Panc1 (cell line): ENCODE results near the gene GTF2F1. TPM values are rescaled to one million over a fixed set of nuclear protein-coding genes. Genes with fewer than 3 reads are reported as not detected.
"Not testable (repeated sequence)": the region's sequence is repeated elsewhere in the genome, so short reads cannot be mapped to it uniquely, and the experiment has no call there.

Experiments
- ATAC-seq: fragments of 200-7000 bp; cut with Tn5 transposase; 2 replicates; pipeline ENCODE4 v1.9.1; 2020; ENCODE audit warnings: mild to moderate bottlenecking, moderate library complexity
- BruUV-seq: library from RNA; stranded (reverse); fragments of 400-500 nt; replicated peaks from 2 replicates; lab custom pipeline; 2021; lab: Mats Ljungman, UMichigan
- CTCF ChIA-PET: fragments of 300-600 bp; sonication (Branson Sonifier 250); formaldehyde crosslinking; loops from one replicate; lab custom pipeline; 2022; ENCODE audit warnings: antibody characterized with exemption; lab: Charles Lee
- POLR2A ChIA-PET: fragments of 300-600 bp; sonication (Branson Sonifier 250); formaldehyde crosslinking; loops from one replicate; lab custom pipeline; 2022; ENCODE audit warnings: antibody characterized with exemption; lab: Charles Lee
- DNase-seq: peaks from one replicate; pipeline ENCODE4 v3.0.0-alpha.2; 2010; ENCODE audit warnings: low read depth, low spot score
- H3K27ac ChIP-seq: 2 replicates; pipeline ENCODE4 v1.5.1; 2011; ENCODE audit warnings: mild to moderate bottlenecking, low read length, inconsistent platforms
- H3K27me3 ChIP-seq: fragments of 200-500 bp; sonication (Bioruptor generic); 2 replicates; pipeline ENCODE4 v1.6.0; 2014; ENCODE audit warnings: low read length, inconsistent platforms; ENCODE audit not compliant: control insufficient read depth, insufficient read depth
- H3K36me3 ChIP-seq: fragments of 200-500 bp; sonication (Bioruptor generic); 2 replicates; pipeline ENCODE4 v1.5.1; 2014; ENCODE audit warnings: inconsistent platforms, mild to moderate bottlenecking, low read length, moderate library complexity; ENCODE audit not compliant: control insufficient read depth, insufficient read depth
- H3K4me1 ChIP-seq: 2 replicates; pipeline ENCODE4 v1.5.1; 2011; ENCODE audit warnings: inconsistent platforms, mild to moderate bottlenecking, low read length, moderate library complexity; ENCODE audit not compliant: control insufficient read depth, insufficient read depth
- H3K4me3 ChIP-seq, 2 experiments: 2 replicates each; pipeline ENCODE4 v1.5.1; 2011 to 2012; ENCODE audit warnings: low read depth in 2 of 2, low read length in 2 of 2, mild to moderate bottlenecking in 2 of 2, inconsistent platforms in 1 of 2, moderate library complexity in 1 of 2
- H3K9me3 ChIP-seq: fragments of 200-500 bp; sonication (Bioruptor generic); 2 replicates; pipeline ENCODE4 v1.5.1; 2014; ENCODE audit warnings: low read depth, mild to moderate bottlenecking, inconsistent platforms, low read length, moderate library complexity; ENCODE audit not compliant: control insufficient read depth, insufficient read depth
- POLR2AphosphoS5 ChIP-seq: IDR thresholded peaks from 2 replicates; pipeline ENCODE4 v1.6.1; 2012; ENCODE audit warnings: mild to moderate bottlenecking, low read depth, low read length, moderate library complexity
- SIN3A ChIP-seq: IDR thresholded peaks from 2 replicates; pipeline ENCODE4 v1.6.1; 2012; ENCODE audit warnings: low read depth, mild to moderate bottlenecking, low read length, moderate library complexity, borderline replicate concordance; ENCODE audit not compliant: insufficient read depth
- TCF7L2 ChIP-seq: IDR thresholded peaks from 2 replicates; pipeline ENCODE4 v1.6.1; 2011; ENCODE audit warnings: mild to moderate bottlenecking, low read depth, low read length, inconsistent platforms
- in situ Hi-C: cut with HindIII; loops from 2 replicates; pipeline ENCODE4 v1.10.0; 2016; ENCODE audit warnings: low sequenced_read_pairs, low pct_unique_long_range_greater_than_20kb
- intact Hi-C: fragments of 100-400 bp; cut with micrococcal nuclease; formaldehyde crosslinking; loops from one replicate; pipeline ENCODE4 v1.10.0; 2022; ENCODE audit not compliant: unreplicated experiment
- total RNA-seq: library from RNA; stranded (reverse); gene quantifications from one replicate; pipeline ENCODE4 v1.2.1, GENCODE V29; 2021; ENCODE audit not compliant: unreplicated experiment
- TF ChIP-seq, protein P1 (sequence below): fragments of 450-650 bp; IDR thresholded peaks from 2 replicates; pipeline ENCODE4 v1.5.1; 2017; ENCODE audit warnings: mild to moderate bottlenecking
- TF ChIP-seq, protein P2 (sequence below), 2 experiments: IDR thresholded peaks; 2 replicates each; pipeline ENCODE4 v1.6.1; 2011 to 2012; ENCODE audit warnings: low read depth in 2 of 2, control low read depth in 1 of 2, low read length in 1 of 2, mild to moderate bottlenecking in 1 of 2, moderate library complexity in 1 of 2; ENCODE audit not compliant: insufficient read depth in 1 of 2

GTF2F1 gene
- total RNA-seq, 1 experiment from 2014 or later, result 61.1 TPM

DNA sequence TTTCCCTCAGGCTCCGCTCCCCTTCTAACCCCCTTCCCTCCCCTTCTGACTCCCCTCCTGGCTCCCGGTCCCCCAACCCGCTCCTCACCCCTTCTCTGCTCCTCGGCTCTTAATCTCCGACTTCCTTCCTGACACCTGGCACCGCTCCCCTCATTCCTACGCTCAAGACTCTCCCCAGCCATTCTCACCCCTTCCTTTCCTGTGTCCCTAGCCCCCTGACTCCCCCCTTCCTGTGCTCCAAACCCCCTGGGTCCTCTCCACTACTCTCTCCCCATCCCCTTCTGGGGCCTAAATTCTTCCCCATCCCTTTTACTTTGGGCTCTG lies 31.0 kb downstream of the GTF2F1 start:
- H3K4me3 ChIP-seq, result peak overlapping the region; percentile 53 to 78
- DNase-seq, result no peak
- H3K4me1 ChIP-seq, result 0 out of 2 replicates have a peak, but pooled peaks cover 4% of the 10 kb centered on the region
- CTCF ChIA-PET, result no interaction called here
- H3K36me3 ChIP-seq, result peaks cover 2% of the 10 kb centered on the region
- in situ Hi-C loops (no loop called here), intact Hi-C loops (no loop called here)
- H3K27ac ChIP-seq, result peak overlapping the region; percentile 89
- POLR2A ChIA-PET, result interaction anchor here (0.5 kb wide), 1 partner anchor 476 kb away, joined by 3 read pairs; no protein-coding TSS in a partner anchor
- no TSS peak for BruUV-seq
- ATAC-seq, result no peak
- H3K27me3 ChIP-seq, result no peaks in the 10 kb centered on the region
- TF ChIP-seq, protein P1, sequence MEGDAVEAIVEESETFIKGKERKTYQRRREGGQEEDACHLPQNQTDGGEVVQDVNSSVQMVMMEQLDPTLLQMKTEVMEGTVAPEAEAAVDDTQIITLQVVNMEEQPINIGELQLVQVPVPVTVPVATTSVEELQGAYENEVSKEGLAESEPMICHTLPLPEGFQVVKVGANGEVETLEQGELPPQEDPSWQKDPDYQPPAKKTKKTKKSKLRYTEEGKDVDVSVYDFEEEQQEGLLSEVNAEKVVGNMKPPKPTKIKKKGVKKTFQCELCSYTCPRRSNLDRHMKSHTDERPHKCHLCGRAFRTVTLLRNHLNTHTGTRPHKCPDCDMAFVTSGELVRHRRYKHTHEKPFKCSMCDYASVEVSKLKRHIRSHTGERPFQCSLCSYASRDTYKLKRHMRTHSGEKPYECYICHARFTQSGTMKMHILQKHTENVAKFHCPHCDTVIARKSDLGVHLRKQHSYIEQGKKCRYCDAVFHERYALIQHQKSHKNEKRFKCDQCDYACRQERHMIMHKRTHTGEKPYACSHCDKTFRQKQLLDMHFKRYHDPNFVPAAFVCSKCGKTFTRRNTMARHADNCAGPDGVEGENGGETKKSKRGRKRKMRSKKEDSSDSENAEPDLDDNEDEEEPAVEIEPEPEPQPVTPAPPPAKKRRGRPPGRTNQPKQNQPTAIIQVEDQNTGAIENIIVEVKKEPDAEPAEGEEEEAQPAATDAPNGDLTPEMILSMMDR, result no peak
- no peak for TF ChIP-seq SIN3A
- TF ChIP-seq POLR2AphosphoS5, result no peak
- TF ChIP-seq, protein P2, sequence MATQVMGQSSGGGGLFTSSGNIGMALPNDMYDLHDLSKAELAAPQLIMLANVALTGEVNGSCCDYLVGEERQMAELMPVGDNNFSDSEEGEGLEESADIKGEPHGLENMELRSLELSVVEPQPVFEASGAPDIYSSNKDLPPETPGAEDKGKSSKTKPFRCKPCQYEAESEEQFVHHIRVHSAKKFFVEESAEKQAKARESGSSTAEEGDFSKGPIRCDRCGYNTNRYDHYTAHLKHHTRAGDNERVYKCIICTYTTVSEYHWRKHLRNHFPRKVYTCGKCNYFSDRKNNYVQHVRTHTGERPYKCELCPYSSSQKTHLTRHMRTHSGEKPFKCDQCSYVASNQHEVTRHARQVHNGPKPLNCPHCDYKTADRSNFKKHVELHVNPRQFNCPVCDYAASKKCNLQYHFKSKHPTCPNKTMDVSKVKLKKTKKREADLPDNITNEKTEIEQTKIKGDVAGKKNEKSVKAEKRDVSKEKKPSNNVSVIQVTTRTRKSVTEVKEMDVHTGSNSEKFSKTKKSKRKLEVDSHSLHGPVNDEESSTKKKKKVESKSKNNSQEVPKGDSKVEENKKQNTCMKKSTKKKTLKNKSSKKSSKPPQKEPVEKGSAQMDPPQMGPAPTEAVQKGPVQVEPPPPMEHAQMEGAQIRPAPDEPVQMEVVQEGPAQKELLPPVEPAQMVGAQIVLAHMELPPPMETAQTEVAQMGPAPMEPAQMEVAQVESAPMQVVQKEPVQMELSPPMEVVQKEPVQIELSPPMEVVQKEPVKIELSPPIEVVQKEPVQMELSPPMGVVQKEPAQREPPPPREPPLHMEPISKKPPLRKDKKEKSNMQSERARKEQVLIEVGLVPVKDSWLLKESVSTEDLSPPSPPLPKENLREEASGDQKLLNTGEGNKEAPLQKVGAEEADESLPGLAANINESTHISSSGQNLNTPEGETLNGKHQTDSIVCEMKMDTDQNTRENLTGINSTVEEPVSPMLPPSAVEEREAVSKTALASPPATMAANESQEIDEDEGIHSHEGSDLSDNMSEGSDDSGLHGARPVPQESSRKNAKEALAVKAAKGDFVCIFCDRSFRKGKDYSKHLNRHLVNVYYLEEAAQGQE (IDR thresholded peaks at IDR 0.05; ENCODE audit: insufficient read depth in 1 of 2, low read depth in 2 of 2, low read length in 1 of 2), result no peak
- no peak for TF ChIP-seq TCF7L2
- H3K9me3 ChIP-seq, result no peaks in the 10 kb centered on the region

DNA sequence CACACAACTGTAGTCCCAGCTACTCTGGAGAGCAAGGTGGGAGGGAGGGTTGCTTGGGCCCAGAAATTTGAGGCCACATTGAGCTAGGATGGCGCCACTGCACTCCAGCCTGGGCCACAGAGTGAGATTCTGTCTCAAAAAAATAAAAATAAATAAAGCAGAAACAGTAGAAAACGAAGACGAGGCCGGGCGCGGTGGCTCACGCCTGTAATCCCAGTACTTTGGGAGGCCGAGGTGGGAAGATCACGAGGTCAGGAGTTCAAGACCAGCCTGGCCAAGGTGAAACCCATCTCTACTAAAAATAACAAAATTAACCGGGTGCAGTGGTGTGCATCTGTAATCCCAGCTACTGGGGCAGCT lies 32.1 kb downstream of the GTF2F1 start:
- H3K36me3 ChIP-seq, intact Hi-C loops, CTCF ChIA-PET, H3K27me3 ChIP-seq, POLR2A ChIA-PET, H3K4me1 ChIP-seq, DNase-seq, H3K9me3 ChIP-seq, BruUV-seq, ATAC-seq, in situ Hi-C loops: not testable (repeated sequence)
- Histone ChIP-seq H3K4me3 (peak overlapping the region; percentile 53 to 78), H3K27ac (peak overlapping the region; percentile 23; the same call in 1 of the 2 replicates)

DNA sequence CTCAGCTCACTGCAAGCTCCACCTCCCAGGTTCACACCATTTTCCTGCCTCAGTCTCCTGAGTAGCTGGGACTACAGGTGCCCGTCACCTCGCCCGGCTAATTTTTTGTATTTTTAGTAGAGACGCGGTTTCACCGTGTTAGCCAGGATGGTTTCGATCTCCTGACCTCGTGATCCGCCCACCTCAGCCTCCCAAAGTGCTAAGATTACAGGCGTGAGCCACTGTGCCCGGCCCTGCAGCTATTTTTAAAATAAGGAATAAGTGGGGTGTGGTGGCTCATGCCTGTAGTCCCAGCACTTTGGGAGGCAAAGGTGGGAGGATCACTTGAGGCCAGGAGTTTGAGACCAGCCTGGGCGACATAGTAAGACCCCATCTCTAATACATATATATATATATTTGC lies 32.5 kb downstream of the GTF2F1 start:
- ATAC-seq, H3K4me3 ChIP-seq, DNase-seq, BruUV-seq, H3K36me3 ChIP-seq, H3K9me3 ChIP-seq, POLR2A ChIA-PET, in situ Hi-C loops, H3K4me1 ChIP-seq, CTCF ChIA-PET, H3K27me3 ChIP-seq, intact Hi-C loops, H3K27ac ChIP-seq: not testable (repeated sequence)
